Measurements from ENCODE around the gene PAIP1.
"Not testable (repeated sequence)": the region's sequence is repeated elsewhere in the genome, so short reads cannot be mapped to it uniquely, and the experiment has no call there.

The PAIP1 gene, protein sequence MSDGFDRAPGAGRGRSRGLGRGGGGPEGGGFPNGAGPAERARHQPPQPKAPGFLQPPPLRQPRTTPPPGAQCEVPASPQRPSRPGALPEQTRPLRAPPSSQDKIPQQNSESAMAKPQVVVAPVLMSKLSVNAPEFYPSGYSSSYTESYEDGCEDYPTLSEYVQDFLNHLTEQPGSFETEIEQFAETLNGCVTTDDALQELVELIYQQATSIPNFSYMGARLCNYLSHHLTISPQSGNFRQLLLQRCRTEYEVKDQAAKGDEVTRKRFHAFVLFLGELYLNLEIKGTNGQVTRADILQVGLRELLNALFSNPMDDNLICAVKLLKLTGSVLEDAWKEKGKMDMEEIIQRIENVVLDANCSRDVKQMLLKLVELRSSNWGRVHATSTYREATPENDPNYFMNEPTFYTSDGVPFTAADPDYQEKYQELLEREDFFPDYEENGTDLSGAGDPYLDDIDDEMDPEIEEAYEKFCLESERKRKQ

DNA sequence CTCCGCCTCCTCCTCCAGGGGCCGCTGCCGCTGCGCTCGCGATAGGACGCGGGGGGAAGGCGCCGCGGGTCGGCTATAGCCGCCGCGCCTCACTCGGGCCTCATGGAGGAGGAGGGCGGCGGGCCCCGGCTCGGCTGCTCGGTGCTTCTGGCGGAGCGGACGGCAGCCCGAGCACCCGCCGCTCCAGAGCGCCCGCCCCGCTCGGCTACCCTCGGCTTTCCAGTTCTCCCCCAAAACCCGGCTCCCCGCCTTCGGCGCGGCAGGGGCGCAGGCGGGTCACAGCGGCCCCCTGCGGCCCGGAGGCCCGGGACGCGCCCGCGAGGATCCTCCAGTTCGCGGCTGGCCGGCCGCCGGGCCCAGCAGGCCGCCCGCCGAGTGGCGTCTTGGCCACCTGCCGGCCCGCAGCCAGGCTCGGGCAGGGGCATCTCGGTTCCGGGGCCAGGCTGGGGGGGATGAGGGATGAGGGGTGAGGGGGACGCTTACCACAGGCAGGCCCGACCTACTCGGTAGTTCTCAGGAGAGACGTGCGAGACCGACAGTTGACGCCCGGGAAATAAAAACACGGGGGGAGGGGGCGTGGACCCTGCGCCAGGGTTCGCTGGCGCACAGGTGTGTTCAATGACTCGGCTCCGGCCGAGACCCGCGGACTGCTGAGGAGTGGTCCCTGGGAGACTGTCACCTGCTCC is at the start of gene PAIP1:
Gene PAIP1 (minus strand): TSS at position 221 of the 686 bp plus-strand sequence. CDS start 231 bp downstream, outside the sequence.
- DNase-seq, result peak; percentile 94

DNA sequence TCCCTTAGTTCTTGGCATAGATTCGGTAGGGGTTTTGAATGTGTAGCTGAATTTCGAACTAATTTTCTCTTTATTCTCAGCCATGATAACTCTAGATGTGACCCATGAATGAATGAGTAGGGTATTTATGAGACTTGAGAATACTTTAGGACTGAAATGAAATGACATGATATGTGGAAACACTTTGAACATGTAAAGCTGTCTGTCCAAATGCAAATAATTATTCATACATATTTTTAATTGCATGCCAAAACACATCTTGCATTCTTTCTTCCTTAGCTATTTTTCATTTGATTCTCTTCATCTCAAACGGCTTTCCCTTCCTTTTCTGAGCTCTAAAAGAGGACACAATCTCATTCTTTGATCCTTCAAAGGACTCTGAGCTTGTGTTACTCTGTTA is 49.5 kb upstream of the PAIP1 start:
- DNase-seq, result no peak

DNA sequence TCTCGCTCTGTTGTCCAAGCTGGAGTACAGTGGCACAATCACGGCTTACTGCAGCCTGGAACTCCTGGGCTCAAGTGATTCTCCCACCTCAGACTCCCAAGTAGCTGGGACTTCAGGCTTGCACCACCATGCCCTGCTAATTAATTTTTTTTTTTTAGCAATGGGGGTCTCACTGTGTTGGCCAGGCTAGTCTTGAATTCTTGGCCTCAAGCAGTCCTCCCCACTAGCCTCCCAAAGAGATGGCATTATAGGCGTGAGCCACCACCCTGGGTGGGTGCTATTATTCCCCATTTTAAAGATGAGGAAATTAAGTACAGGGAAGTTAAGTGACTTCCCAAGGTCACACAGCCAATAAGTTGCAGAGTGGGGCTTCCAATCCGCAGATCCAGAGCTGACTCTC is 47.8 kb upstream of the PAIP1 start:
- DNase-seq, result no peak

DNA sequence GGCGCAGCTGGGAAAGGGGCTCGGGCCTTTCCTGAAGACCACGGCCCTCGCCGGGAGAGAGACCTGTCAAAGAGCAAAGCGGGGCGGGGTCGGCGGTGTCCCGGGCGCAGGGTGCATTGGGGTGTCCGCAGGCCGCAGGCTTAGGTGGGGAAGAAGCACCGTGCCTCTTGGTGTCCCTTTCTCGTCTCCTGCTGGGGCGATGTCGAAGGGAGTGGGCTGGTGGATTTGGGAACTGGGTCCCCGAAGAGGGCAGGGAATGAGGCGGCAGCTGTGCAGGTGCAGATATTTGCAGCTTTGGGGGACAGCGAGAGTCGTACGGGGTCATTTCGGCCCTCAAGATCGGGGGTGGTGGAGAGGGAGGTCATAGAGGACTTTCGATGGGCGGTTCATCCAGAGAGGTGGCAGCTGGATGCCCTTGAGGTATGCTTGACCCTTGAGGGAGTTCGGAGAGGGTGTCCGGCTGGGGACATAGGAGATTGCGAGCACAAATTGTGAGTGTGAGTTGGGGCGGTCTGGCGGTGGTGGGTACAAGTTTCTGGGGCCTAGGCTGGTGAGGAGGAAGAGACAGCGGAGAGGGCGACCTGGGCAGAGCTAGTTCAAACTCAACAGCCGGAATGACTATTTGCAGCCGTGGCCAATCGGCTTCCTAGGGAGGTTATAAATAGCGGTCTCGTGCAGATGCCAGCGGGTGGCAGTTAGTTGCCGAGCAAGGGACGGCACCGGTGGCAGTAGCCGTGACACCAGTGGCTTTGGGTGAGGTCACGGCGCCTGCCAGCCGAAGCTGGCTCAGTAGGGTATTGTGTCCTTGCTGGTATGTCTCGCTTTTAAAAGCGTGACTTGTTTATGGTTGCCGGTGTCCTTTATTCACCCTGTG is 46.7 kb upstream of the PAIP1 start:
- DNase-seq, result peak; percentile 81

DNA sequence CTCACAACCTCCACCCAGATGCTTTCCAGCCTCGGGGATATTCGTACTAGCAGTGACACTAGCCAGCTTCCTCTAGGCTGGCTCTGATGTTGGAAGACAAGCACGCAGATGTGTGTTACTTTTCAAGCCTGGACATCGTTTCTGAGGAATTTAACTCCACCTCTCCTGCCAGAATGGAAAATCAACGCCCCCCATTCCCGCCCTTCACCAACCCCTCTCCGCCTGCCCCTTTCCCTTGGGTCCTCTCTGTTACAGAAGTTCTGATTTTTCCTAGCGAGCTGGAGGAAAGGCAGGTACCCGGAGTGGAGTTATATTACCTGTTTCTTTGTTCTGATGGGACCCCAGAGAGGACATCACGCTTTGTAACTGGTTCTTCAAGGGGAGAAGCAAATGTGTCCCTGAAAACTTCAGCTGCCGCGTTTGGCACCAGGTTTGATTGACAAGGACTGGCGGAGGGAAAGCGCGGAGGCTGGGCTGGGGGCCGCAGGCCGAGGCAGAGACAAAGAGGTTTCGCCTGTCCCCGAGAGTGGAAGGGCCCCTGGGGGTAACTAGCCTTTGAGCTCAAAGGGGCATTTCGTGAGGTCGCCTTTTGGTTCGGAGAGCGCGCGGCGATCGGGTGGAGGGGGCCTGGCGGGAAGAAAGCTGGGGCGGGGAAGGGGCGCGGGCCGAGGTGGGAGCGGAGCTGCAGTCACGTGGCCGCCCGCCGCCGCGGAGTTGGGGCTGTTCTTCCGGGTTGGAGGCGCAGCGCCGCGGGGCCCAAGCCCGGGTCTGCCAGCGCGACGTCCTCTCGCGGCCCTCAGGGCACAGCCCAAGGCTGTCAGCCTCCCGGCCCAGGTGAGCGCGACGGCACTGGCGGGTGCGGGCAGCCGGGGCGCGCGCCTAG is 45.8 kb upstream of the PAIP1 start, which contains the start of gene NNT:
Gene NNT (plus strand): TSS at position 720 of the 883 bp plus-strand sequence. CDS start 6,016 bp downstream, outside the sequence.
- peak; percentile 90 for DNase-seq

DNA sequence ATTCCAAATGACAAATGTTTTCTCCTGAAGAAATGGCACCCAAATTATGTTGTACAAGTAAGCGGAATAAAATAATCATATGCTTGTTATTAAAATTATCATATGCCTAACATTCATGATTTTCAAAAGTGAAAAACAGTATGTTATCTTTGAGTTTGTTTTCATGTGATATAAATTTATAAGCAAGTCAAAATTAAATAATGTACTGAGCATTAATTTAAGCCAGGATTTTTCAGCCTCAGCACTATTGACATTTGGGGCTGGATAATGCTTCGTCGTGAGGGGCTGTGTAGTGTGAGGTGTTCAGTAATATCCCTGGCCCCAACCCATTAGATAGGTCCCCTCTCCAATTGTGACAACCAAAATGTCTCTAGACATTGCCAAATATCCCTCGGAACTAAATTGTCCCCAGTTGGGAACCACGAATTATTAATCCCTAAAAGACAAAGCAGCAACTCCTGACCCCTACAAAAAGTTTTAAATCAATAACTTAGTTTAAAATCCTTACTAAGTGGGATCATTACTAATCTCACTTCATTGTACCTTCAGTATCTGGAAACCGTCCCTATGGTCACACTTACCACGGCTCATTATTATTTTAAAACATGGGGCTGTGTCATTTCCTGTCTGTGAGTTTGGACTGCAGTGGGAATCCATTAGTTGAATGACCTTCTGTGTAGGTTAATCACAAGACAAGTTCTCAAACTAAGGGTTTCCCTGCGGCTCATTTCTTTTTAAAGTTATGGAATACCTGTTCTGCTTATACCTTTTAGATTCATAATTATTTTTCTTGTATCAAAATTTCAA is 44.8 kb upstream of the PAIP1 start:
- no peak for DNase-seq

DNA sequence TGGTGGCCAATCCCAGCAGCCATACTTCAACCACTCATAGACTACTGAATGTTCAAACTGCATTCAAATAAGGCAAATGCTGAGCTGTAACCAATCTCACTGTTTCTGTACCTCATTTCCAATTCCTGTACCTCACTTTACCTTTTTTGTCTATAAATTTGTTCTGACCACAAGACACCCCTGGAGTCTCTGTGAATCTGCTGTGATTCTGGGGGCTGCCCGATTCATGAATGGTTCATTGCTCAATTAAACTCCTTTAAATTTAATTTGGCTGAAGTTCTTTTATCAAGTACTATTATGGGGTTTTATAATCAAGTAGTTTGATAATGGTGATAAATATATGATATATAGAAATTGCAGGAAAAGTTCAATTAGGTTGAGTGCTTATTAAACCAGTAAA is 42.0 kb upstream of the PAIP1 start:
- DNase-seq, result not testable (repeated sequence)

DNA sequence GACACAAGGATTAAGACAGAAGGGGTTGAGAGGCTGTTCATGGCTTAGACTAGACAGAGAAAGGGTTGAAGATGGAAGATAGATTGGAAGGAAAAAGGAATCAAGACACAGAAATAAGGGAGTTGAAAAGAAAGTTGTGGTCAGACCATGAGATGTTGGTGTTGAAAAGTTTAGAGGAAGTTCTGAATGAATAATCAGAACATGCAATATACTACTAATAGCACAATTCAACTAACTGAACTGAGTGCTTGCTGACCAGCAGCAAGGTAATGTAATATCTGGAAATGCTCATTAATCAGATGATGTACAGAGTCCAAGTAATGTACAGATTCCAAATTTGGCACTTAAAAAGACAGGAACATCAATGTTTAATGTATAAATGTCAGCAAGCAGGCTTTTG is 35.5 kb upstream of the PAIP1 start:
- no peak for DNase-seq

DNA sequence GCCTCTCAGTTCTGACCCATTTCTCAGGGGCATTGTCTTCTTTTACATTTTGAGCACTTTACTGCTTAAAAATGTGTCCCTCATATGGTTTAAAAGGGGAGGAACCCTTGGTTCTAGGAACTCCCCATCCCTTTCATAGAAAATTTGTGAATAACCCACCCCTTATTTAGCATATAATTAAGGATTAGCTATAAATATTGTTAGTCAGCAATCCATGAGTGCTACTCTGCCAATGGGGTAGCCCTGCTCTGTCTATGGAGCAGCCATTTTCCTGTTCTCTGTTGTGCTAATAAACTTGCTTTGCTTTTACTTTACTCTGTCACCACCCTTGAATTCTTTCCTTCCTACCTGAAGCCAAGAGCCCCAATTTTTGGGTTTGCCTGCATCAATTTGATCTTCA is 33.8 kb upstream of the PAIP1 start:
- no peak for DNase-seq

DNA sequence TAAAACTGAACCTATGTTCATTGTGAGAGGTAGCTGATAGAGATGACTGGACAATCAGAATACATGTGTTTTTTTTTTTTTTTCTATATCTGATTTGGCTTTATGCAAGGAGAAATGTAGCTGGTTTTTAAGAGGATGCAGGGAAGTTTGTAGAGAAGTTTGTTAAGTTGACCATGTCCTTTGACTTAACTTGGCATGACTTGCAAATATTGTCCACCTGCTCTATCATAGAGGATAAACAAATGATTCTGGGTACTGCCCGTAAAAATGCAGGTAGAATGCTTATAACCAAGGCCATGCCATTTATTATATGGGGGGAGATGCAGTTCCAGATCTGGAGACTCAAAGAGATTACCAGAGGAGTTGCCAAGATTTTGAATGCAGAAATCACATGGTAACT is 32.4 kb upstream of the PAIP1 start:
- no peak for DNase-seq

DNA sequence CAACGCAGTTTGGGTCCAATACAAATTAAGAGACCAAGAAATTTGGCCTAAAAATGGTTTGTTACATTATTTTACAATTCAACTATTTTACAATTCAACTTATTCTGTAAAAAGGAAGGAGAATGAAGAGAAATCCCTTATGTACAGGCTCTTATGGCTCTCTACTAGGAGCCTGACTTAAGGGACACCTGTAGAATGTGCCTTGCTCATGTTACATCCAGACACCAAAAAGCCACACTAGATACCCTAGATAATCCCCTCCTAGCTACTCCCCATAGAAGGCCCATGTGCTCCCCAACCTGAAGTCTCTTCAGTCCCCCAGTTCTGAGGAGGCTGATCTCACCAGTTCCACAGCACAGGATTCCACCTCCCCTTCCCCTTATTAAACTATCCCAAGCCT is 32.0 kb upstream of the PAIP1 start:
- DNase-seq, result no peak

DNA sequence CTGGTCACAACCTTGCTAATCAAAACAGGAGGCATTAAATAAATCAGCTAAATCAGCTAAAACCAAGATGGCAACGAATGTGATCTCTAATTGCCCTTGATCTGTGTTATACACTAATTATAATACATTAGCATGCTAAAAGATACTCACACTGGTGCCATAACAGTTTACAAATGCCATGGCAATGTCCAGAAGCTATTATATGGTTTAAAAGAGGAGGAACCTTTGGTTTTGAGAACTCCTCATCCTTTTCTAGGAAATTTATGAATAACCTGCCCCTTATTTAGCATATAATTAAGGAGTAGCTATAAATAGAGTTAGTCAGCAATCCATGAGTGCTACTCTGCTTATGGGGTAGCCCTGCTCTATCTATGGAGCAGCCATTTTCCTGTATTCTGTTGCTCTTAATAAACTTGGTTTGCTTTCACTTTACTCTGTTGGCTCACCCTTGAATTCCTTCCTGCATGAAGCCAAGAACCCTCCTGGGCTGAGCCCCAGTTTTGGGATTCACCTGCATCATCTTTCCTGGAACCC is 27.4 kb upstream of the PAIP1 start:
- DNase-seq, result no peak

DNA sequence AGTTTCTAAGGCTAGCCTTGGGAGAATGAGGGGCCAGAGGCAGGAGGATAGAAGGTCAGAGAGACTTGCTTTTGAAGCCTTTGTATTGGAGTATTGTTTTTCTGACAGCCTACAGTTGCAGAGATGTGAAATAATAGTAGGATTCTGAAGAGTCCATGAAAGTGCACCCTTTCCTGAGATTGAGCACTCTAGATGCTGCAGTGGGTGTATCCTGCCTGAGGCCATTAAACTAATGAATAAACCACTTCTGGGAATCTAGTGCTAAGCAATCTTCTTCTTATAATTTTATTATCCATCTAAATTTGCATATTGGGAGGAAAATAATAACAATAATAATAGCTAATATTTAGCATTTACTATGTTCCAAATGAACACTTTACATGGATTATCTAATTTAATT is 26.8 kb upstream of the PAIP1 start:
- DNase-seq, result no peak

DNA sequence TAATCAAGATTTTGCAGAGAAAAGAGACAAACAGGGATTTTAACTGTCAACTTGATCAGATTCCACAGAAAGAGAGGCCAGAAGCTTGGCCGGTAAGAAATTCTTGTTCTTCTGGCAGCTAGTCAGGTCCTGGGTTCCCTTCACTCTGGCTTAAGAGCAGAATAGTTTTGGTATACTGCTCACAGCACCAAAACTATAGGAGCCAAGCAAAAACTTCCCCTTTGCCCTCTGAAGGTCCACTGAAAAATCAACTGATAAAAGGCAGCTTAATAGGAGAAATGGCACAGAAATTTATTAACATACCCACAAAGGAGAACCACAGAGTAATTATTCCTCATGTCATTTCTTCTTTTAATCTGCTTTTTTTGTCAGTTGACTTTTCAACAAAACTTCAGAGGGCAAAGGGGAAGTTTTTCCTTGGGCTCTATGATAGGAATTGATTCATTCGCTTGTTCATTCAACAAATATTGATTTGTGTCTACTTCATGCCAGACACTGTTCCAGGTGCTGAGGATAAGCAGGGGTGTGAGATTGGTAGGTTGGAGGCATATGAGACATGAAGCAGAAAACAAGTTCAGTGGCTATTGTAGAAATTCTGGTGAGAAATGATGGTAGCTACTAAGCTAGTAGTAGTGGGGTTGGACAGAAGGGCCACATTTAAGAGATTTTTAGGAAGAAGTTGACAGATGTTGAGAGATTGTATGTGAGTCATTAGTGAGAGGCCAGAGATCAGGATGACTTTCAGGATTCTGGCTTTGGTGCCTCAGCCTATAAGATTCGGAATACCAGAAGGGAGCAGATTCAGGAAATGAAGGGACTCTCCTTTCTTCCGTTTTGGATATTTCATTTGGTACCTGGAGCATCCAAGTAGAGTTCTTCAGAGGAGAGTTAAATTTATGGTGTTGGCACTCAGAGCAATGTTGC is 25.5 kb upstream of the PAIP1 start:
- no peak for DNase-seq

DNA sequence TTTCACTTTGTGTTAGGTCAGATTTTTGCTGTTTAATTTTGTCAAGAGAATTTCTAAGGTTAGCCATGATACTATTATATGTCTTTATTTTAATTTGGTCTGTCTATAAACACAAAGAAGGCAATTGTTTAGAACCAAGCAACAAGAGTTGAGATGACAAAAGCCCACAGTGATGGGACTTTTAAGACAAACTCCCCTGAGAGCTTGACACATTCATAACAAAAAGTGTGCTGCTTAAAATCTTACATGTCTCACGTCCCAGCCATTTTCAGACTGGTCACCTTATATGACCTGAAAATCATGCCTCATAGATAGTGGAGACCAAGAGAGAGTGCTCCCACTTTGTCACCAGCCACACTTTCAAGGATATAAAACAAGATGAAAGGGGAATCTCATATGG is 24.5 kb upstream of the PAIP1 start:
- no peak for DNase-seq

DNA sequence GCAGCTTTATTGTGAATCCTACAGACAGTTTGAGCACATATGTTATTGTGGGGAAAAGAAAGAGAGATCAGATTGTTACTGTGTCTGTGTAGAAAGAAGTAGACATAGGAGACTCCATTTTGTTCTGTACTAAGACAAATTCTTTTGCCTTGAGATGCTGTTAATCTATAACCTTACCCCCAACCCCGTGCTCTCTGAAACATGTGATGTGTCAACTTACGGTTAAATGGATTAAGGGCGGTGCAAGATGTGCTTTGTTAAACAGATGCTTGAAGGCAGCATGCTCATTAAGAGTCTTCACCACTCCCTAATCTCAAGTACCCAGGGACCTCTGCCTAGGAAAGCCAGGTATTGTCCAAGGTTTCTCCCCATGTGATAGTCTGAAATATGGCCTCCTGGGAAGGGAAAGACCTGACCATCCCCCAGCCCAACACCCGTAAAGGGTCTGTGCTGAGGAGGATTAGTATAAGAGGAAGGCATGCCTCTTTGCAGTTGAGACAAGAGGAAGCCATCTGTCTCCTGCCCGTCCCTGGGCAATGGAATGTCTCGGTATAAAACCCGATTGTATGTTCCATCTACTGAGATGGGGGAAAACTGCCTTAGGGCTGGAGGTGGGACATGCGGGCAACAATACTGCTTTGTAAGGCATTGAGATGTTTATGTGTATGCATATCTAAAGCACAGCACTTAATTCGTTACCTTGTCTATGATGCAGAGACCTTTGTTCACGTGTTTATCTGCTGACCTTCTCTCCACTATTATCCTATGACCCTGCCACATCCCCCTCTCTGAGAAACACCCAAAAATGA is 23.7 kb upstream of the PAIP1 start:
- DNase-seq, result not testable (repeated sequence)

DNA sequence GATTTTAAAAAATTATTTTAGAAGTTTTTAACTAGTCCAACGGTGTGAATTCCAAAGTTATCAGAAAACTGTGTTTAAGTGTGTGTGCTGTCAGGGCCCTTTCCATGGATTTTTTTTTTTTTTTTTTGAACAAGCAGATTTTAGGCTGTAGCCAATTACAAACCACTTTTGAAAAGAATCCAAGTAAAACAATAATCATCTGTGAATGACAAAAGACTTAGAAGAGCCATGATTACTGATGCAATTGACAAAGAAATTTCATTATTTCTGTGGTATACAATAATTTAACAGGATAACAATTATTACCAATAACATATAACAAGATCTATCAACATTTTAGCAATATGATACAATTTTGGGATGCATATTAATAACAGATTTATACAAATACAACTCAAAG is 16.2 kb upstream of the PAIP1 start:
- DNase-seq, result no peak

DNA sequence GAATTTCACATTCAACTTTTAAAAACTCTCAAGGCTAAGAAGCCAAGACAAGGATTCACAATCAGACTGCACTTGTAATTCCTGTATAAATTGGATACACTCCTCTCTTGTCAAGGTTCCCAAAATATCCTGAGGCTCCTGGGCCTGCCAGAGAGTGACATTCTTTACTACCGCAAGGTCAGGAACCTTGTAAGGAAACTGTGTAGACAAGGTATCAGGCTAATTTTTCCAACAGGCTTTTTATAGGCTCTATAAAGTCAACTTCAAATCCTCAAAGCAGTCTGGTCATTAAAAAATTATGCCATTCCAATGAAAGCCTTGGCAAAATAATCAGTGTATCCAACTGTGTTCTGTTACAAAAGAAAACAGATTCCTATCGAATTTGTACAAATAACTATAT is 15.5 kb upstream of the PAIP1 start:
- no peak for DNase-seq

DNA sequence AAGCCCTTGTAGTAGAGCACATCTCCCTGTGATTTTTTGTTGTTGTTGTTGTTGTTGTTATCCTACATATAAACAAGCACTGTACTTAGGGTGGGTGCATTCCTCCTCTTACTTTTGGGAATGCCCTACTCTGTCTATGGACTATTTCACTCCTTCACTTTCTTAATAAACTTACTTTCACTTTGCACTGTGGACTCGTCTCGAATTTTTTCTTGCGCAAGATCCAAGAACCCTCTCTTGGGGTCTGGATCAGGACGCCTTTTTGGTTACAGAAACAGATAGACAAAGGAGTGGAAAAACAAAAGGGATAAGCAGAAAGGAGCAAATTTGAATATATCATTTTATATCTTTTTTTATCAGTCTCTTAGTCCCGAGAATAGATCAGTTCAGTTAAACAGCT is 14.4 kb upstream of the PAIP1 start:
- DNase-seq, result no peak

Data from activated CD8-positive, alpha-beta memory T cell treated with anti-CD3 and anti-CD28 coated beads for 24 hours (primary cell).